Fibroblast of lung (primary cell): ENCODE data around the gene ARPC2. TPM values are rescaled to one million over a fixed set of nuclear protein-coding genes. Genes with fewer than 3 reads are reported as not detected.

ENCODE experiments used
- DNase-seq, 2 donors: peaks; one replicate each; pipeline versions ENCODE4 v3.0.0 to v3.0.0-alpha.2; 2010; ENCODE audit warnings: low read depth in 2 of 2
- H2AFZ ChIP-seq: 2 replicates; pipeline ENCODE4 v1.5.1; 2012; ENCODE audit warnings: low read length, control low read depth, inconsistent platforms
- H3K27ac ChIP-seq: 2 replicates; pipeline ENCODE4 v1.5.1; 2011; ENCODE audit warnings: low read length, control low read depth; ENCODE audit not compliant: insufficient read depth
- H3K27me3 ChIP-seq: 2 replicates; pipeline ENCODE4 v1.5.1; 2011; ENCODE audit warnings: mild to moderate bottlenecking, low read length; ENCODE audit not compliant: control insufficient read depth, insufficient read depth
- H3K36me3 ChIP-seq: 2 replicates; pipeline ENCODE4 v1.5.1; 2011; ENCODE audit warnings: low read length; ENCODE audit not compliant: control insufficient read depth, insufficient read depth
- H3K4me1 ChIP-seq: 2 replicates; pipeline ENCODE4 v1.5.1; 2011; ENCODE audit warnings: low read length; ENCODE audit not compliant: control insufficient read depth, insufficient read depth; ENCODE audit errors: extremely low read depth
- H3K4me2 ChIP-seq: 2 replicates; pipeline ENCODE4 v1.5.1; 2011; ENCODE audit warnings: low read length, control low read depth; ENCODE audit not compliant: insufficient read depth; ENCODE audit errors: extremely low read depth
- H3K4me3 ChIP-seq, 4 experiments: fragments of 200-600 bp in 1 of 4; sonication (generic) in 1 of 4; replicated peaks in 1 of 4; 2 replicates each; pipeline ENCODE4 v1.5.1; 2011 to 2016; ENCODE audit warnings: low read length in 4 of 4, low read depth in 3 of 4, mild to moderate bottlenecking in 3 of 4, control low read depth in 2 of 4, inconsistent platforms in 1 of 4, mixed read lengths in 1 of 4; ENCODE audit not compliant: insufficient read depth in 1 of 4; ENCODE audit errors: control extremely low read depth in 1 of 4
- H3K79me2 ChIP-seq: 2 replicates; pipeline ENCODE4 v1.5.1; 2012; ENCODE audit warnings: mild to moderate bottlenecking, low read length, inconsistent platforms; ENCODE audit not compliant: control insufficient read depth, insufficient read depth
- H3K9ac ChIP-seq: 2 replicates; pipeline ENCODE4 v1.5.1; 2011; ENCODE audit warnings: mild to moderate bottlenecking, low read length, control low read depth; ENCODE audit not compliant: insufficient read depth
- H3K9me3 ChIP-seq: 2 replicates; pipeline ENCODE4 v1.5.1; 2012; ENCODE audit warnings: low read depth, low read length; ENCODE audit not compliant: control insufficient read depth, insufficient read depth
- H4K20me1 ChIP-seq: 2 replicates; pipeline ENCODE4 v1.5.1; 2011; ENCODE audit warnings: low read length; ENCODE audit not compliant: control insufficient read depth, insufficient read depth; ENCODE audit errors: extremely low read depth
- EZH2 ChIP-seq: IDR thresholded peaks from 2 replicates; pipeline ENCODE4 v1.5.1; 2012; ENCODE audit warnings: low read length, control low read depth, mild to moderate bottlenecking; ENCODE audit errors: missing control alignments
- polyA plus RNA-seq, 2 donors: library from polyadenylated mRNA; depleted of rRNA in 1 of 2; stranded (reverse) in 1 of 2; unstranded in 1 of 2; fragments of >200 nt; gene quantifications; 2 replicates each; pipeline ENCODE4 v1.2.1, GENCODE V29; 2011 to 2012; ENCODE audit warnings: missing spikeins in 1 of 2
- total RNA-seq: library from RNA; depleted of rRNA; stranded (reverse); fragments of >200 nt; gene quantifications from 2 replicates; pipeline ENCODE4 v1.2.1, GENCODE V29; 2014
- TF ChIP-seq, protein P1 (sequence below), 2 donors: IDR thresholded peaks in 1 of 2; conservative IDR thresholded peaks in 1 of 2; 1 replicate in 1 of 2; 2 replicates in 1 of 2; pipeline ENCODE4 v1.5.1; 2011 to 2012; ENCODE audit warnings: low read length in 2 of 2, control low read depth in 1 of 2, inconsistent platforms in 1 of 2, low read depth in 1 of 2, mild to moderate bottlenecking in 1 of 2

ARPC2 gene
- total and polyA plus RNA-seq, 2 donors (not counting 1 experiment from before 2014, with no cell fraction given): 199 to 893 TPM

GRCh38 chr2:218280260-218280870 is 63.4 kb downstream of the ARPC2 start:
- Histone ChIP-seq H3K36me3 (peaks cover 39% of the 10 kb centered on the region), H3K79me2 (peaks cover 58% of the 10 kb centered on the region), H3K9me3 (no peaks in the 10 kb centered on the region)

DNA sequence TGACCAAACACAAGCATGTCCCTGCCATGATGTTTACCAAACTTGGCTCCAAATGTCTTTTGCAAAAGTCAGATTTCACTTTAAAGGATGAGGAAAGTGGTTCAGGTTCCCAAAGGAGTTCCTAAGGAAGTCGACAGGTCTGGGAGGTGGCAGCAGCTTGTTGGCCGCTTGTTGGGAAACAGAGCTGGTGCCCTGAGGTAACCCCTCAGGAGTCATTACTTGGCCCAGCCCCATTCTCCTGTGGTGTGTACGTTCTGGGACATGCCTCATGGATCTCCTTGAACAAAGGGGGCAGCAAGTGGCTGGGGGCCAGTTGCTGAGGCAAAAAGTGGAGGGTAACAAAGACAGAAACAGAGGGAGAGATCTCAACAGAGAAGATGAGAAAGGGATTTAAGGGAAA is 64.5 kb downstream of the ARPC2 start:
- Histone ChIP-seq H3K36me3 (peaks cover 29% of the 10 kb centered on the region), H4K20me1 (no peaks in the 10 kb centered on the region)
- TF ChIP-seq EZH2: no peak
- TF ChIP-seq, protein P1, sequence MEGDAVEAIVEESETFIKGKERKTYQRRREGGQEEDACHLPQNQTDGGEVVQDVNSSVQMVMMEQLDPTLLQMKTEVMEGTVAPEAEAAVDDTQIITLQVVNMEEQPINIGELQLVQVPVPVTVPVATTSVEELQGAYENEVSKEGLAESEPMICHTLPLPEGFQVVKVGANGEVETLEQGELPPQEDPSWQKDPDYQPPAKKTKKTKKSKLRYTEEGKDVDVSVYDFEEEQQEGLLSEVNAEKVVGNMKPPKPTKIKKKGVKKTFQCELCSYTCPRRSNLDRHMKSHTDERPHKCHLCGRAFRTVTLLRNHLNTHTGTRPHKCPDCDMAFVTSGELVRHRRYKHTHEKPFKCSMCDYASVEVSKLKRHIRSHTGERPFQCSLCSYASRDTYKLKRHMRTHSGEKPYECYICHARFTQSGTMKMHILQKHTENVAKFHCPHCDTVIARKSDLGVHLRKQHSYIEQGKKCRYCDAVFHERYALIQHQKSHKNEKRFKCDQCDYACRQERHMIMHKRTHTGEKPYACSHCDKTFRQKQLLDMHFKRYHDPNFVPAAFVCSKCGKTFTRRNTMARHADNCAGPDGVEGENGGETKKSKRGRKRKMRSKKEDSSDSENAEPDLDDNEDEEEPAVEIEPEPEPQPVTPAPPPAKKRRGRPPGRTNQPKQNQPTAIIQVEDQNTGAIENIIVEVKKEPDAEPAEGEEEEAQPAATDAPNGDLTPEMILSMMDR (conservative IDR thresholded peaks at IDR 0.05 in 1 of 2, IDR thresholded peaks at IDR 0.05 in 1 of 2; ENCODE audit: low read depth in 1 of 2, low read length in 2 of 2): no peak

More at GRCh38 chr2:218280260-218280870, 63.4 kb downstream of the ARPC2 start:
- no peak overlapping the region for H3K9ac ChIP-seq
- no peak overlapping the region for H3K27ac ChIP-seq
- H3K4me3 ChIP-seq: no peak overlapping the region
- H4K20me1 ChIP-seq: no peaks in the 10 kb centered on the region
- no peaks in the 10 kb centered on the region for H3K27me3 ChIP-seq
- H3K4me2 ChIP-seq: no peak overlapping the region
- no peak for DNase-seq
- H3K4me1 ChIP-seq: peaks cover 32% of the 10 kb centered on the region
- no peak for TF ChIP-seq EZH2
- TF ChIP-seq, protein P1 (conservative IDR thresholded peaks at IDR 0.05 in 1 of 2, IDR thresholded peaks at IDR 0.05 in 1 of 2; ENCODE audit: low read depth in 1 of 2, low read length in 2 of 2): no peak
- H2AFZ ChIP-seq: no peak overlapping the region

GRCh38 chr2:218282173-218282991 is 65.4 kb downstream of the ARPC2 start:
- peak overlapping the region; percentile 6 for H3K4me2 ChIP-seq
- no peaks in the 10 kb centered on the region for H3K9me3 ChIP-seq

More for the DNA sequence above, 64.5 kb downstream of the ARPC2 start:
- no peak overlapping the region for H3K4me3 ChIP-seq
- peak; percentile 18 to 30 for DNase-seq
- H3K79me2 ChIP-seq: peaks cover 67% of the 10 kb centered on the region
- H2AFZ ChIP-seq: no peak overlapping the region
- peak overlapping the region; percentile 18 for H3K9ac ChIP-seq
- H3K27ac ChIP-seq: peak overlapping the region; percentile 77
- peaks cover 41% of the 10 kb centered on the region for H3K4me1 ChIP-seq
- H3K9me3 ChIP-seq: no peaks in the 10 kb centered on the region
- H3K27me3 ChIP-seq: no peaks in the 10 kb centered on the region
- no peak overlapping the region for H3K4me2 ChIP-seq

More at GRCh38 chr2:218282173-218282991, 65.4 kb downstream of the ARPC2 start:
- Histone ChIP-seq H3K79me2 (peaks cover 67% of the 10 kb centered on the region), H3K4me1 (peaks cover 46% of the 10 kb centered on the region), H3K9ac (peak overlapping the region; percentile 9), H4K20me1 (no peaks in the 10 kb centered on the region), H3K27ac (peak overlapping the region; percentile 77), H3K36me3 (peaks cover 21% of the 10 kb centered on the region), H3K27me3 (no peaks in the 10 kb centered on the region), H3K4me3 (peak overlapping the region in 1 of 4 experiments; percentile 8), H2AFZ (no peak overlapping the region)
- DNase-seq: peak; percentile 57 to 77
- TF ChIP-seq, protein P1 (conservative IDR thresholded peaks at IDR 0.05 in 1 of 2, IDR thresholded peaks at IDR 0.05 in 1 of 2; ENCODE audit: low read depth in 1 of 2, low read length in 2 of 2): no peak
- TF ChIP-seq EZH2: no peak
